H1 (cell line): ENCODE measurements around the gene ANK2. TPM values are rescaled to one million over a fixed set of nuclear protein-coding genes. Genes with fewer than 3 reads are reported as not detected.

ENCODE experiments used
- CTCF ChIA-PET: fragments of 300-600 bp; sonication (Branson Sonifier 250); formaldehyde crosslinking; loops from one replicate; lab custom pipeline; 2021; ENCODE audit not compliant: partially characterized antibody; lab: Charles Lee
- POLR2A ChIA-PET: fragments of 300-600 bp; sonication (Branson Sonifier 250); formaldehyde crosslinking; loops from one replicate; lab custom pipeline; 2021; ENCODE audit warnings: inconsistent platforms; ENCODE audit not compliant: partially characterized antibody; lab: Charles Lee
- DNase-seq, 2 experiments: peaks; one replicate each; pipeline versions ENCODE4 v3.0.0 to v3.0.0-alpha.2; 2010 to 2022; ENCODE audit warnings: low spot score in 2 of 2, low read depth in 1 of 2, mixed read lengths in 1 of 2
- FAIRE-seq: peaks from 2 replicates; lab custom pipeline; 2011; peaks lifted over from hg19 to GRCh38; lab: Jason Lieb, UNC
- H2AFZ ChIP-seq: 2 replicates; pipeline ENCODE4 v1.8.1; 2012; ENCODE audit warnings: low read length, inconsistent platforms
- H2AK5ac ChIP-seq: 2 replicates; pipeline ENCODE4 v1.6.1; 2013; ENCODE audit warnings: low read depth, low read length
- H2BK120ac ChIP-seq: replicated peaks from 2 replicates; pipeline ENCODE3; 2013; ENCODE audit warnings: low read depth, low read length, inconsistent platforms
- H2BK12ac ChIP-seq: 2 replicates; pipeline ENCODE4 v1.6.1; 2013; ENCODE audit warnings: low read depth, low read length
- H2BK15ac ChIP-seq: 2 replicates; pipeline ENCODE4 v1.6.1; 2013; ENCODE audit warnings: low read length
- H2BK20ac ChIP-seq: 2 replicates; pipeline ENCODE4 v1.6.1; 2013; ENCODE audit warnings: low read length
- H2BK5ac ChIP-seq: 2 replicates; pipeline ENCODE4 v1.6.1; 2013; ENCODE audit warnings: low read depth, low read length
- H3K14ac ChIP-seq: 2 replicates; pipeline ENCODE4 v1.6.1; 2013; ENCODE audit warnings: inconsistent platforms; ENCODE audit not compliant: insufficient read length
- H3K18ac ChIP-seq: 2 replicates; pipeline ENCODE4 v1.6.1; 2013; ENCODE audit warnings: low read length; ENCODE audit errors: extremely low read depth
- H3K23ac ChIP-seq: 2 replicates; pipeline ENCODE4 v1.6.1; 2013; ENCODE audit warnings: inconsistent platforms; ENCODE audit not compliant: insufficient read length
- H3K23me2 ChIP-seq: 2 replicates; pipeline ENCODE4 v1.6.1; 2013; ENCODE audit warnings: low read depth, low read length
- H3K27ac ChIP-seq: 2 replicates; pipeline ENCODE4 v1.6.1; 2011; ENCODE audit warnings: low read depth, low read length, inconsistent platforms
- H3K27me3 ChIP-seq, 4 experiments: replicated peaks in 1 of 4; 1 replicate in 1 of 4; 2 replicates in 3 of 4; pipeline versions ENCODE4 v1.6.1 to v1.8.1; 2011 to 2013; ENCODE audit warnings: low read length in 3 of 4, mild to moderate bottlenecking in 3 of 4, inconsistent platforms in 2 of 4, mixed read lengths in 2 of 4, moderate library complexity in 1 of 4; ENCODE audit not compliant: control insufficient read depth in 3 of 4, insufficient read depth in 3 of 4; ENCODE audit errors: extremely low read depth in 1 of 4
- H3K36me3 ChIP-seq, 4 experiments: 2 replicates each; pipeline versions ENCODE4 v1.6.1 to v1.8.1; 2011 to 2013; ENCODE audit warnings: mild to moderate bottlenecking in 4 of 4, low read length in 3 of 4, moderate library complexity in 2 of 4, control low read depth in 1 of 4, inconsistent platforms in 1 of 4; ENCODE audit not compliant: insufficient read depth in 4 of 4, control insufficient read depth in 2 of 4
- H3K4ac ChIP-seq: replicated peaks from 2 replicates; pipeline ENCODE3; 2013; ENCODE audit warnings: low read length, low read depth, mixed read lengths, inconsistent platforms; ENCODE audit not compliant: insufficient read length
- H3K4me1 ChIP-seq, 4 experiments: replicated peaks in 1 of 4; 1 replicate in 1 of 4; 2 replicates in 3 of 4; pipeline versions ENCODE4 v1.6.1 to v1.8.1; 2011 to 2013; ENCODE audit warnings: low read length in 3 of 4, inconsistent platforms in 2 of 4, mixed read lengths in 1 of 4; ENCODE audit not compliant: insufficient read depth in 4 of 4, control insufficient read depth in 3 of 4
- H3K4me2 ChIP-seq, 2 experiments: 2 replicates each; pipeline versions ENCODE4 v1.6.1 to v1.8.1; 2011 to 2013; ENCODE audit warnings: low read depth in 2 of 2, low read length in 2 of 2, control low read depth in 1 of 2, inconsistent platforms in 1 of 2, mild to moderate bottlenecking in 1 of 2; ENCODE audit not compliant: insufficient read depth in 1 of 2
- H3K4me3 ChIP-seq, 4 experiments: fragments of 200-600, 300-600 bp in 1 of 4; sonication (generic), shearing (Covaris generic), sonication (Bioruptor Twin) in 1 of 4; 2 replicates each; pipeline versions ENCODE4 v1.5.1 to v1.8.1; 2011 to 2016; ENCODE audit warnings: low read length in 4 of 4, low read depth in 3 of 4, control low read depth in 2 of 4, inconsistent platforms in 2 of 4, mild to moderate bottlenecking in 2 of 4, mixed read lengths in 1 of 4, moderate library complexity in 1 of 4; ENCODE audit not compliant: insufficient read depth in 2 of 4; ENCODE audit errors: extremely low read depth in 1 of 4
- H3K56ac ChIP-seq: replicated peaks from 2 replicates; pipeline ENCODE3; 2013; ENCODE audit warnings: low read depth, mild to moderate bottlenecking, mixed read lengths, low read length, inconsistent platforms; ENCODE audit not compliant: insufficient read length
- H3K79me1 ChIP-seq: 2 replicates; pipeline ENCODE4 v1.6.1; 2013; ENCODE audit warnings: low read depth, low read length, control low read depth
- H3K79me2 ChIP-seq, 2 experiments: 2 replicates each; pipeline versions ENCODE4 v1.6.1 to v1.8.1; 2012 to 2013; ENCODE audit warnings: low read length in 2 of 2, mild to moderate bottlenecking in 2 of 2, inconsistent platforms in 1 of 2; ENCODE audit not compliant: insufficient read depth in 2 of 2, control insufficient read depth in 1 of 2
- H3K9ac ChIP-seq, 4 experiments: replicated peaks in 1 of 4; 1 replicate in 1 of 4; 2 replicates in 3 of 4; pipeline versions ENCODE4 v1.6.1 to v1.8.1; 2011 to 2013; ENCODE audit warnings: low read depth in 3 of 4, low read length in 3 of 4, control low read depth in 2 of 4, mild to moderate bottlenecking in 2 of 4, moderate library complexity in 2 of 4, inconsistent platforms in 1 of 4; ENCODE audit errors: extremely low read depth in 1 of 4
- H3K9me3 ChIP-seq, 2 experiments: 2 replicates each; pipeline versions ENCODE4 v1.6.1 to v1.8.1; 2012 to 2013; ENCODE audit warnings: mild to moderate bottlenecking in 2 of 2, moderate library complexity in 2 of 2, control low read depth in 1 of 2, inconsistent platforms in 1 of 2, low read depth in 1 of 2, low read length in 1 of 2, mixed read lengths in 1 of 2; ENCODE audit not compliant: insufficient read depth in 2 of 2
- H4K20me1 ChIP-seq, 2 experiments: replicated peaks in 1 of 2; 2 replicates each; pipeline versions ENCODE3 to v1.8.1; 2011 to 2013; ENCODE audit warnings: inconsistent platforms in 2 of 2, low read length in 2 of 2, mild to moderate bottlenecking in 1 of 2; ENCODE audit not compliant: insufficient read depth in 2 of 2, control insufficient read depth in 1 of 2
- H4K5ac ChIP-seq: 2 replicates; pipeline ENCODE4 v1.6.1; 2013; ENCODE audit warnings: low read length, low read depth, mixed read lengths, inconsistent platforms; ENCODE audit not compliant: insufficient read length
- H4K8ac ChIP-seq: 2 replicates; pipeline ENCODE4 v1.8.0; 2013; ENCODE audit warnings: mild to moderate bottlenecking, moderate library complexity, low read length, inconsistent platforms; ENCODE audit not compliant: insufficient read depth; ENCODE audit errors: extremely low read depth
- H4K91ac ChIP-seq: replicated peaks from 2 replicates; pipeline ENCODE3; 2013; ENCODE audit warnings: low read length, mixed read lengths, inconsistent platforms; ENCODE audit not compliant: insufficient read length
- ATF2 ChIP-seq: IDR thresholded peaks from 2 replicates; pipeline ENCODE4 v1.6.1; 2012; ENCODE audit warnings: low read length, inconsistent platforms
- CBX5 ChIP-seq: fragments of 300-800, 300-1000 bp; sonication (generic); IDR thresholded peaks from 2 replicates; pipeline ENCODE4 v1.7.1; 2016; ENCODE audit warnings: antibody characterized with exemption, low read length, low read depth
- CBX8 ChIP-seq: fragments of 300-800, 300-1000 bp; sonication (generic); IDR thresholded peaks from 2 replicates; pipeline ENCODE4 v1.7.1; 2016; ENCODE audit warnings: low read depth, low read length, borderline replicate concordance
- HDAC2 ChIP-seq, 2 experiments: fragments of 300-600 bp in 1 of 2; sonication (generic) in 1 of 2; IDR thresholded peaks; 2 replicates each; pipeline ENCODE4 v1.6.1; 2011 to 2012; ENCODE audit warnings: low read depth in 2 of 2, low read length in 2 of 2, mild to moderate bottlenecking in 2 of 2, moderate library complexity in 2 of 2, borderline replicate concordance in 1 of 2, inconsistent platforms in 1 of 2
- KDM4A ChIP-seq: IDR thresholded peaks from one replicate; pipeline ENCODE4 v1.7.1; 2012; ENCODE audit warnings: low read depth, mild to moderate bottlenecking, moderate library complexity, low read length, inconsistent platforms; ENCODE audit not compliant: severe bottlenecking
- MAFK ChIP-seq: IDR thresholded peaks from 2 replicates; pipeline ENCODE4 v1.6.1; 2012; ENCODE audit warnings: low read depth, mild to moderate bottlenecking, improper control_type of control experiment, low read length
- MAX ChIP-seq: IDR thresholded peaks from 2 replicates; pipeline ENCODE4 v1.6.1; 2012; ENCODE audit warnings: inconsistent platforms
- RXRA ChIP-seq: IDR thresholded peaks from 2 replicates; pipeline ENCODE4 v1.6.1; 2011; ENCODE audit warnings: low read depth, mild to moderate bottlenecking, low read length, moderate library complexity; ENCODE audit not compliant: insufficient read depth
- SIN3A ChIP-seq, 2 experiments: IDR thresholded peaks in 1 of 2; conservative IDR thresholded peaks in 1 of 2; 2 replicates each; pipeline ENCODE4 v1.6.1; 2011 to 2012; ENCODE audit warnings: low read length in 2 of 2, improper control_type of control experiment in 1 of 2, low read depth in 1 of 2, mild to moderate bottlenecking in 1 of 2
- SRF ChIP-seq: IDR thresholded peaks from 2 replicates; pipeline ENCODE4 v1.6.1; 2011; ENCODE audit warnings: mild to moderate bottlenecking, low read depth, low read length, moderate library complexity
- TEAD4 ChIP-seq: IDR thresholded peaks from 2 replicates; pipeline ENCODE4 v1.6.1; 2012; ENCODE audit warnings: low read depth, low read length, inconsistent platforms, mixed read lengths
- YY1 ChIP-seq: IDR thresholded peaks from 2 replicates; pipeline ENCODE4 v1.6.1; 2011; ENCODE audit warnings: low read depth, mild to moderate bottlenecking, low read length
- WGBS, 2 experiments: shearing (Covaris generic) in 1 of 2; methylation state at CpG; one replicate each; pipeline versions ENCODE4 v1.1.6 to v1.1.7; 2013 to 2015; ENCODE audit warnings: low lambda C conversion rate in 2 of 2, mixed read lengths in 2 of 2, inconsistent platforms in 1 of 2, low coverage in 1 of 2, missing lambda C conversion rate in 1 of 2; ENCODE audit not compliant: insufficient replicate concordance in 2 of 2, insufficient coverage in 1 of 2, insufficient read length in 1 of 2; ENCODE audit errors: extremely low coverage in 1 of 2, missing lambda C conversion rate in 1 of 2; 5-methylcytosine and 5-hydroxymethylcytosine counted together
- polyA plus RNA-seq, 7 experiments: library from polyadenylated mRNA; depleted of rRNA in 3 of 7; stranded (reverse) in 5 of 7; unstranded in 2 of 7; fragments of >200 nt in 5 of 7; fragments of 200-250 nt in 2 of 7; gene quantifications; 1 replicate in 5 of 7; 2 replicates in 1 of 7; 4 replicates in 1 of 7; pipeline versions ENCODE4 v1.2.1 to v1.2.3, GENCODE V29; 2011 to 2013; ENCODE audit warnings: missing spikeins in 2 of 7, mixed read lengths in 2 of 7
- total RNA-seq: library from RNA; stranded (reverse); fragmentation: NEBNext Ultra II Directional; extraction: Animal tissue kit (Norgen Biotek cat#: 25700); gene quantifications from 2 replicates; pipeline ENCODE4 v1.2.1, GENCODE V29; 2021

The ANK2 gene
- total and polyA plus RNA-seq, 2 of the 8 experiments (the other 6 are each of a cell fraction or from before 2014, with no cell fraction given), result 14.2 to 35.1 TPM

- H3K79me1 ChIP-seq, result no peaks in the 10 kb centered on the region
- no peaks in the 10 kb centered on the region for H3K79me2 ChIP-seq
- H3K4ac ChIP-seq, result no peak overlapping the region
- H3K56ac ChIP-seq, result no peak overlapping the region
- H3K36me3 ChIP-seq, result peaks cover 0 to 44% (median 16%) of the 10 kb centered on the region in 4 experiments; a peak in 6 of 8 replicates
- no peak overlapping the region for H4K91ac ChIP-seq
- no peak overlapping the region for H2AFZ ChIP-seq
- H4K5ac ChIP-seq, result no peak overlapping the region
- H2BK120ac ChIP-seq, result no peak overlapping the region
- no peak overlapping the region for H2AK5ac ChIP-seq
- H2BK12ac ChIP-seq, result no peak overlapping the region
- DNase-seq (no peak), FAIRE-seq (no peak)
- H3K23me2 ChIP-seq, result no peaks in the 10 kb centered on the region
- POLR2A ChIA-PET, result no interaction called here
- no peak overlapping the region for H3K18ac ChIP-seq
- H4K20me1 ChIP-seq, result no peaks in the 10 kb centered on the region
- H3K27ac ChIP-seq, result no peak overlapping the region
- no peak overlapping the region for H2BK15ac ChIP-seq
- no peak overlapping the region for H3K9ac ChIP-seq
- no peak overlapping the region for H3K4me3 ChIP-seq
- no peak overlapping the region for H2BK20ac ChIP-seq
- H3K9me3 ChIP-seq, result no peaks in the 10 kb centered on the region
- no peaks in the 10 kb centered on the region for H3K27me3 ChIP-seq
- no peak overlapping the region for H3K4me2 ChIP-seq
- CTCF ChIA-PET, result no interaction called here
- no peak overlapping the region for H2BK5ac ChIP-seq
- peaks cover 0 to 3% (median 0%) of the 10 kb centered on the region in 4 experiments; a peak in 1 of 7 replicates for H3K4me1 ChIP-seq
- H4K8ac ChIP-seq, result no peak overlapping the region
- H3K14ac ChIP-seq, result no peak overlapping the region
- 89% methylated on average over 1 of the region's 1 CpG; no CpG with 5 or more reads in 1 of the 2 experiments for WGBS, 2 experiments
- no peak overlapping the region for H3K23ac ChIP-seq
- TF ChIP-seq HDAC2 (IDR thresholded peaks at IDR 0.05; ENCODE audit: borderline replicate concordance in 1 of 2, low read depth in 2 of 2, low read length in 2 of 2), result no peak
- no peak for TF ChIP-seq SIN3A (conservative IDR thresholded peaks at IDR 0.05 in 1 of 2, IDR thresholded peaks at IDR 0.05 in 1 of 2; ENCODE audit: low read depth in 1 of 2, low read length in 2 of 2)
- TF ChIP-seq MAX, result no peak
- TF ChIP-seq TEAD4, result no peak
- TF ChIP-seq RXRA, result no peak
- no peak for TF ChIP-seq SRF
- TF ChIP-seq ATF2, result no peak
- no peak for TF ChIP-seq CBX5
- no peak for TF ChIP-seq YY1
- TF ChIP-seq MAFK, result no peak
- no peak for TF ChIP-seq KDM4A
- no peak for TF ChIP-seq CBX8
Measured at GRCh38 chr4:113382704-113383103, 333.3 kb downstream of the ANK2 start.
